HepG2 (cell line): ENCODE data around the gene RCN1. TPM values are rescaled to one million over a fixed set of nuclear protein-coding genes. Genes with fewer than 3 reads are reported as not detected.
A peak's percentile ranks its signal among the peaks of the same experiment; 100 is the strongest.

Experiments
- ATAC-seq: fragments of 200-7000 bp; cut with Tn5 transposase; 3 replicates; pipeline ENCODE4 v1.9.1; 2020; ENCODE audit warnings: mild to moderate bottlenecking, moderate library complexity
- BruUV-seq: library from RNA; stranded (reverse); fragments of 400-500 nt; replicated peaks from 2 replicates; lab custom pipeline; 2021; lab: Mats Ljungman, UMichigan
- CTCF ChIA-PET: fragments of 300-600 bp; formaldehyde crosslinking; extraction: SDS; loops from one replicate; lab custom pipeline; 2021; ENCODE audit warnings: low total read pairs, inconsistent platforms, low intra/inter-chr PET ratio; lab: Yijun Ruan, JAX
- POLR2A ChIA-PET: fragments of 350-600 bp; sonication (Branson Sonifier 250); formaldehyde crosslinking; loops from one replicate; lab custom pipeline; 2020; ENCODE audit warnings: antibody characterized with exemption, inconsistent platforms; lab: Yijun Ruan, JAX
- DNase-seq: peaks from one replicate; pipeline ENCODE4 v3.0.0-alpha.2; 2015; ENCODE audit warnings: low spot score
- FAIRE-seq: peaks from 3 replicates; lab custom pipeline; 2011; peaks lifted over from hg19 to GRCh38; lab: Jason Lieb, UNC
- H2AFZ ChIP-seq: one replicate; pipeline ENCODE4 v1.6.1; 2011; ENCODE audit warnings: low read length, inconsistent platforms
- H3K27ac ChIP-seq: fragments of 300-600 bp; 3 replicates; pipeline ENCODE4 v1.8.0; 2011; ENCODE audit warnings: mixed run types, mild to moderate bottlenecking, mixed read lengths, low read length, inconsistent platforms; ENCODE audit not compliant: insufficient read depth; ENCODE audit errors: extremely low read length
- H3K27me3 ChIP-seq, 2 experiments: fragments of 200-600 bp in 1 of 2; 2 replicates in 1 of 2; 3 replicates in 1 of 2; pipeline versions ENCODE4 v1.6.0 to v1.8.0; 2011; ENCODE audit warnings: low read length in 2 of 2, mild to moderate bottlenecking in 2 of 2, moderate library complexity in 2 of 2, inconsistent platforms in 1 of 2; ENCODE audit not compliant: insufficient read depth in 2 of 2, control insufficient read depth in 1 of 2
- H3K36me3 ChIP-seq, 2 experiments: fragments of 200-600 bp in 1 of 2; replicated peaks in 1 of 2; 2 replicates in 1 of 2; 3 replicates in 1 of 2; pipeline versions ENCODE4 v1.5.1 to v1.8.0; 2011; ENCODE audit warnings: low read length in 2 of 2, inconsistent platforms in 1 of 2; ENCODE audit not compliant: insufficient read depth in 2 of 2, control insufficient read depth in 1 of 2
- H3K4me1 ChIP-seq: 2 replicates; pipeline ENCODE4 v1.5.1; 2012; ENCODE audit warnings: low read length, inconsistent platforms; ENCODE audit not compliant: insufficient read depth
- H3K4me2 ChIP-seq: 2 replicates; pipeline ENCODE4 v1.6.0; 2011; ENCODE audit warnings: low read depth, low read length, inconsistent platforms
- H3K4me3 ChIP-seq, 3 experiments: fragments of 200-600 bp in 1 of 3; sonication (generic), shearing (Covaris generic) in 1 of 3; replicated peaks in 1 of 3; 2 replicates each; pipeline ENCODE4 v1.5.1; 2011 to 2016; ENCODE audit warnings: low read length in 3 of 3, inconsistent platforms in 2 of 3, low read depth in 2 of 3, mild to moderate bottlenecking in 2 of 3, control low read depth in 1 of 3, mixed read lengths in 1 of 3; ENCODE audit not compliant: insufficient read depth in 1 of 3
- H3K79me2 ChIP-seq: one replicate; pipeline ENCODE4 v1.6.1; 2011; ENCODE audit warnings: low read length, inconsistent platforms; ENCODE audit not compliant: insufficient read depth
- H3K9ac ChIP-seq: 2 replicates; pipeline ENCODE4 v1.6.0; 2011; ENCODE audit warnings: mild to moderate bottlenecking, low read depth, low read length, inconsistent platforms; ENCODE audit not compliant: insufficient read depth
- H3K9me3 ChIP-seq: 2 replicates; pipeline ENCODE4 v1.5.1; 2012; ENCODE audit warnings: mild to moderate bottlenecking, low read length
- H4K20me1 ChIP-seq: 2 replicates; pipeline ENCODE4 v1.6.0; 2011; ENCODE audit warnings: inconsistent platforms, mild to moderate bottlenecking, low read length, moderate library complexity; ENCODE audit not compliant: insufficient read depth
- CCAR2 ChIP-seq: fragments of 200-400 bp; formaldehyde crosslinking; optimal IDR thresholded peaks from 2 replicates; pipeline ENCODE3; 2018; ENCODE audit warnings: low read depth, mild to moderate bottlenecking, low read length, moderate library complexity
- HBP1 ChIP-seq: IDR thresholded peaks from 2 replicates; pipeline ENCODE4 v1.6.1; 2016; ENCODE audit warnings: low read depth, control low read depth
- HNF4G ChIP-seq, 2 experiments: sonication (generic) in 1 of 2; formaldehyde crosslinking in 1 of 2; IDR thresholded peaks; 2 replicates each; pipeline versions ENCODE4 v1.4.0 to v1.6.1; 2011 to 2020; ENCODE audit warnings: borderline replicate concordance in 2 of 2, low read depth in 2 of 2, mild to moderate bottlenecking in 2 of 2, low read length in 1 of 2, missing genetic modification reagents in 1 of 2, moderate library complexity in 1 of 2
- MNT ChIP-seq: fragments of 450-650 bp; IDR thresholded peaks from 2 replicates; pipeline ENCODE4 v1.6.1; 2016
- YY1 ChIP-seq: IDR thresholded peaks from 2 replicates; pipeline ENCODE4 v1.6.1; 2011; ENCODE audit warnings: low read length, low read depth, moderate library complexity, mild to moderate bottlenecking; ENCODE audit not compliant: insufficient read depth, insufficient replicate concordance
- ZNF121 ChIP-seq: sonication (generic); formaldehyde crosslinking; IDR thresholded peaks from 2 replicates; pipeline ENCODE4 v1.5.0; 2020; ENCODE audit warnings: mild to moderate bottlenecking, missing genetic modification reagents
- ZNF276 ChIP-seq: sonication (generic); formaldehyde crosslinking; IDR thresholded peaks from 2 replicates; pipeline ENCODE4 v1.4.0; 2020; ENCODE audit warnings: mild to moderate bottlenecking, low read depth, missing genetic modification reagents
- WGBS: methylation state at CpG from one replicate; pipeline ENCODE4 v1.1.6; 2017; ENCODE audit warnings: low lambda C conversion rate; 5-methylcytosine and 5-hydroxymethylcytosine counted together
- in situ Hi-C: cut with HindIII; loops from 2 replicates; pipeline ENCODE4 v1.10.0; 2017; ENCODE audit warnings: low pct_unique_long_range_greater_than_20kb; ENCODE audit not compliant: extremely low pct_ligation_motif_present
- intact Hi-C: fragments of 100-400 bp; cut with micrococcal nuclease; formaldehyde crosslinking; loops from one replicate; pipeline ENCODE4 v1.10.0; 2022; ENCODE audit not compliant: unreplicated experiment
- polyA plus RNA-seq, 8 experiments: library from polyadenylated mRNA; depleted of rRNA in 3 of 8; stranded (reverse) in 7 of 8; unstranded in 1 of 8; fragments of >200 nt; fragmentation: Illumina TruSeq in 4 of 8; extraction: Trizol in 4 of 8; gene quantifications; 2 replicates each; pipeline versions ENCODE4 v1.2.1 to v1.2.3, GENCODE V29; 2011 to 2016; ENCODE audit warnings: low read depth in 4 of 8, missing spikeins in 1 of 8, mixed read lengths in 1 of 8; ENCODE audit not compliant: insufficient read depth in 1 of 8
- total RNA-seq, 5 experiments: library from RNA; depleted of rRNA; stranded (reverse); fragments of >200 nt; fragmentation: Illumina TruSeq; extraction: Trizol; gene quantifications; 2 replicates each; pipeline ENCODE4 v1.2.3, GENCODE V29; 2016; ENCODE audit warnings: low read depth in 1 of 5

The RCN1 gene
- total and polyA plus RNA-seq, 2 of the 13 experiments (the other 11 are each of a cell fraction or from before 2014, with no cell fraction given) = 22.0 to 28.5 TPM

GRCh38 chr11:32090545-32091370, at the start of gene RCN1 (continued):
- TF ChIP-seq HBP1 (no peak), CCAR2 (no peak), ZNF276 (CRISPR knock-in tag) (0 out of 2 replicates have a peak, but pooled peaks have one; percentile 72)

- BruUV-seq = no TSS peak
- CTCF ChIA-PET = no interaction called here
- Histone ChIP-seq H3K4me2 (no peak overlapping the region), H3K36me3 (no peaks in the 10 kb centered on the region), H3K27me3 (no peaks in the 10 kb centered on the region), H2AFZ (no peak overlapping the region), H3K79me2 (no peaks in the 10 kb centered on the region)
- intact Hi-C loops = no loop called here
- DNase-seq = no peak
- WGBS = 0% methylated on average over 1 of the region's 1 CpG
- TF ChIP-seq MNT (peak; percentile 82), HNF4G (IDR thresholded peaks at IDR 0.05; ENCODE audit: borderline replicate concordance, low read depth, low read length) (no peak), HNF4G (CRISPR knock-in tag; IDR thresholded peaks at IDR 0.05; ENCODE audit: borderline replicate concordance, low read depth) (no peak), ZNF121 (CRISPR knock-in tag) (no peak), YY1 (no peak)
- TF ChIP-seq, all 625 proteins: peak for 1
- Histone ChIP-seq H3K9me3 (no peaks in the 10 kb centered on the region), H3K9ac (no peak overlapping the region), H4K20me1 (no peaks in the 10 kb centered on the region), H3K4me3 (no peak overlapping the region), H3K4me1 (no peaks in the 10 kb centered on the region), H3K27ac (no peak overlapping the region)
- FAIRE-seq (no peak), ATAC-seq (no peak)
- POLR2A ChIA-PET = no interaction called here
- in situ Hi-C loops = no loop called here
These were observed 47.1 kb upstream of the RCN1 start for GRCh38 chr11:32043737-32044136.
